SH-SY5Y (cell line): Measurements from ENCODE around the gene PTPRD.

ENCODE experiments used
- GATA2 ChIP-seq: IDR thresholded peaks from 2 replicates; pipeline ENCODE4 v1.6.1; 2011; ENCODE audit warnings: mild to moderate bottlenecking, low read depth, low read length
- GATA3 ChIP-seq: IDR thresholded peaks from 2 replicates; pipeline ENCODE4 v1.6.1; 2011; ENCODE audit warnings: low read depth, mild to moderate bottlenecking, low read length, moderate library complexity

DNA sequence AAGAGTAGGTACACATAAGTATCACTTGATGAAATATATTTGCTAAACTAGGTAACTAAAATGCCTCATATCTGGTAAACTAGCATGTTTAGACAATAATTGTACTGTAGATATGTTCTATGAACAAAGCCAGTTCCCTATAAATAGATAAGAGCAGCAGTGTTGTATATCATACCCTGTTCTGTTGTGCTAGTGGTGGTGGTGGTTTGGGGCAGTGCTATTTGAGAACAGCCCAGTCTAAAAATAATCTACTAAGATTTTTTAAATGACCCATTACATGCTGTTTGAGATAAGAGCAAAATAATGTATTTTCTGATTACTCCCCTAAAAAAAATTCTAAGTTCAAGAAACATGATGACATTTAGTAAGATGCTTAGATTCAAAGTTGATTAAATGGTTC, 1984.0 kb downstream of the PTPRD start:
- no peak for TF ChIP-seq GATA2
- no peak for TF ChIP-seq GATA3
